SK-N-SH (cell line): Measurements from ENCODE around the gene SLCO1A2. TPM values are rescaled to one million over a fixed set of nuclear protein-coding genes. Genes with fewer than 3 reads are reported as not detected.

Experiments used
- CTCF ChIA-PET: fragments of 300-600, 350-600 bp; formaldehyde crosslinking; extraction: SDS; loops from one replicate; lab custom pipeline; 2021; lab: Yijun Ruan, JAX
- POLR2A ChIA-PET: fragments of 350-600 bp; sonication (Branson Sonifier 250); formaldehyde crosslinking; extraction: SDS; loops from one replicate; lab custom pipeline; 2020; ENCODE audit warnings: antibody characterized with exemption, inconsistent platforms; lab: Yijun Ruan, JAX
- DNase-seq: peaks from one replicate; pipeline ENCODE4 v3.0.0; 2012
- H2AFZ ChIP-seq: fragments of 200-600 bp; sonication (generic); 2 replicates; pipeline ENCODE4 v1.8.1; 2016; ENCODE audit warnings: antibody characterized with exemption, mild to moderate bottlenecking, low read depth
- H3F3A ChIP-seq: fragments of 200-600 bp; sonication (generic); replicated peaks from 2 replicates; pipeline ENCODE3; 2016; ENCODE audit warnings: antibody characterized with exemption, mild to moderate bottlenecking; ENCODE audit not compliant: insufficient read depth
- H3K27ac ChIP-seq, 2 experiments: fragments of 200-500 bp in 1 of 2; fragments of 200-600 bp in 1 of 2; sonication (Bioruptor generic) in 1 of 2; sonication (generic), shearing (Covaris generic) in 1 of 2; 2 replicates each; pipeline versions ENCODE4 v1.5.1 to v1.6.1; 2014 to 2016; ENCODE audit warnings: low read depth in 2 of 2, inconsistent platforms in 1 of 2, low read length in 1 of 2, mild to moderate bottlenecking in 1 of 2, mixed read lengths in 1 of 2
- H3K27me3 ChIP-seq: fragments of 200-600 bp; sonication (generic), shearing (Covaris generic); 2 replicates; pipeline ENCODE4 v1.6.1; 2016; ENCODE audit warnings: mixed run types; ENCODE audit not compliant: insufficient read depth
- H3K36me3 ChIP-seq, 2 experiments: fragments of 200-500 bp in 1 of 2; fragments of 200-600 bp in 1 of 2; sonication (Bioruptor generic) in 1 of 2; sonication (generic) in 1 of 2; replicated peaks in 1 of 2; 2 replicates each; pipeline versions ENCODE3 to v1.5.1; 2014 to 2016; ENCODE audit warnings: low read length in 1 of 2, mild to moderate bottlenecking in 1 of 2; ENCODE audit not compliant: insufficient read depth in 2 of 2, control insufficient read depth in 1 of 2
- H3K4me1 ChIP-seq, 2 experiments: fragments of 200-500 bp in 1 of 2; fragments of 200-600 bp in 1 of 2; sonication (Bioruptor generic) in 1 of 2; sonication (generic), shearing (Covaris generic) in 1 of 2; 2 replicates each; pipeline versions ENCODE4 v1.5.1 to v1.6.1; 2014 to 2016; ENCODE audit warnings: low read depth in 1 of 2, low read length in 1 of 2, mixed run types in 1 of 2; ENCODE audit not compliant: insufficient read depth in 2 of 2, control insufficient read depth in 1 of 2
- H3K4me2 ChIP-seq: fragments of 200-600 bp; sonication (generic), shearing (Covaris generic); 2 replicates; pipeline ENCODE4 v1.6.1; 2017; ENCODE audit warnings: mixed run types
- H3K4me3 ChIP-seq, 2 experiments: fragments of 200-500 bp in 1 of 2; fragments of 200-600 bp in 1 of 2; sonication (Bioruptor generic) in 1 of 2; sonication (generic), shearing (Covaris generic) in 1 of 2; 2 replicates each; pipeline versions ENCODE4 v1.5.1 to v1.8.1; 2014 to 2016; ENCODE audit warnings: low read depth in 2 of 2, inconsistent platforms in 1 of 2, low read length in 1 of 2, mild to moderate bottlenecking in 1 of 2, mixed read lengths in 1 of 2, moderate library complexity in 1 of 2
- H3K79me2 ChIP-seq: fragments of 200-600 bp; sonication (generic); 2 replicates; pipeline ENCODE4 v1.8.1; 2017; ENCODE audit warnings: mild to moderate bottlenecking; ENCODE audit not compliant: insufficient read depth
- H3K9ac ChIP-seq: fragments of 200-600 bp; sonication (generic); 2 replicates; pipeline ENCODE4 v1.6.1; 2017; ENCODE audit warnings: mixed run types
- H3K9me2 ChIP-seq: fragments of 200-600 bp; sonication (generic); 2 replicates; pipeline ENCODE4 v1.6.1; 2017; ENCODE audit warnings: mixed run types
- H3K9me3 ChIP-seq: fragments of 200-600 bp; sonication (generic); 2 replicates; pipeline ENCODE4 v1.6.1; 2017; ENCODE audit warnings: mixed run types, mild to moderate bottlenecking, moderate library complexity
- H4K20me1 ChIP-seq: fragments of 200-600 bp; sonication (generic); 2 replicates; pipeline ENCODE4 v1.6.1; 2017; ENCODE audit warnings: mild to moderate bottlenecking, mixed run types; ENCODE audit not compliant: insufficient read depth
- CHD2 ChIP-seq: fragments of 150-350 bp; IDR thresholded peaks from 2 replicates; pipeline ENCODE4 v1.6.1; 2018; ENCODE audit warnings: low read length; ENCODE audit not compliant: partially characterized antibody
- CTCF ChIP-seq: fragments of 200-600 bp; sonication (generic); IDR thresholded peaks from 2 replicates; pipeline ENCODE4 v1.6.1; 2017; ENCODE audit warnings: antibody characterized with exemption, mild to moderate bottlenecking, moderate library complexity
- ELF1 ChIP-seq: IDR thresholded peaks from 2 replicates; pipeline ENCODE4 v1.4.0; 2012
- EZH2phosphoT487 ChIP-seq: fragments of 200-600 bp; sonication (generic); IDR thresholded peaks from 2 replicates; pipeline ENCODE4 v1.6.1; 2017; ENCODE audit warnings: low read depth, mixed run types, mild to moderate bottlenecking, antibody characterized with exemption, moderate library complexity, borderline replicate concordance
- FOSL2 ChIP-seq: IDR thresholded peaks from 2 replicates; pipeline ENCODE4 v1.4.0; 2012; ENCODE audit warnings: low read depth, mild to moderate bottlenecking, moderate library complexity, borderline replicate concordance
- FOXM1 ChIP-seq: IDR thresholded peaks from 2 replicates; pipeline ENCODE4 v1.4.0; 2012; ENCODE audit warnings: low read depth, mild to moderate bottlenecking
- GABPA ChIP-seq: IDR thresholded peaks from 2 replicates; pipeline ENCODE4 v1.4.0; 2012; ENCODE audit warnings: low read depth, mild to moderate bottlenecking
- IRF3 ChIP-seq: fragments of 150-350 bp; IDR thresholded peaks from 2 replicates; pipeline ENCODE4 v1.6.1; 2016; ENCODE audit warnings: mild to moderate bottlenecking, low read depth, low read length
- MAX ChIP-seq: IDR thresholded peaks from 2 replicates; pipeline ENCODE4 v1.4.0; 2012; ENCODE audit warnings: low read depth
- MEF2A ChIP-seq: IDR thresholded peaks from 2 replicates; pipeline ENCODE4 v1.4.0; 2012; ENCODE audit warnings: low read depth, borderline replicate concordance
- RCOR1 ChIP-seq: fragments of 150-350 bp; IDR thresholded peaks from 2 replicates; pipeline ENCODE4 v1.6.1; 2017; ENCODE audit warnings: antibody characterized with exemption, low read length
- RFX5 ChIP-seq: IDR thresholded peaks from 2 replicates; pipeline ENCODE4 v1.6.1; 2012; ENCODE audit warnings: mild to moderate bottlenecking, improper control_type of control experiment, low read length
- RXRA ChIP-seq: IDR thresholded peaks from 2 replicates; pipeline ENCODE4 v1.4.0; 2012; ENCODE audit warnings: low read depth, mild to moderate bottlenecking, borderline replicate concordance
- TCF12 ChIP-seq: IDR thresholded peaks from 2 replicates; pipeline ENCODE4 v1.4.0; 2012
- TEAD4 ChIP-seq: IDR thresholded peaks from 2 replicates; pipeline ENCODE4 v1.4.0; 2012; ENCODE audit warnings: mild to moderate bottlenecking, borderline replicate concordance; ENCODE audit not compliant: insufficient read depth
- USF2 ChIP-seq: fragments of 150-350 bp; IDR thresholded peaks from 2 replicates; pipeline ENCODE4 v1.6.1; 2017; ENCODE audit warnings: antibody characterized with exemption, low read length, low read depth, borderline replicate concordance
- WGBS: methylation state at CpG from one replicate; pipeline ENCODE4 v1.1.6; 2017; ENCODE audit warnings: low lambda C conversion rate; 5-methylcytosine and 5-hydroxymethylcytosine counted together
- polyA plus RNA-seq, 3 experiments: library from polyadenylated mRNA; depleted of rRNA; stranded (reverse); fragments of >200 nt; gene quantifications; 2 replicates each; pipeline ENCODE4 v1.2.3, GENCODE V29; 2012

SLCO1A2 gene
- polyA plus RNA-seq, 1 of the 3 experiments (the other 2 are of a cell fraction): under 0.01 TPM

- H3K9me2 ChIP-seq: no peaks in the 10 kb centered on the region
- H4K20me1 ChIP-seq: no peaks in the 10 kb centered on the region
- no peak for DNase-seq
- no peaks in the 10 kb centered on the region for H3K36me3 ChIP-seq
- WGBS: 6% methylated on average over 2 of the region's 2 CpGs
- H3K9ac ChIP-seq: no peak overlapping the region
- ChIA-PET POLR2A (no interaction called here), CTCF (no interaction called here)
- H3F3A ChIP-seq: no peaks in the 10 kb centered on the region
- no peak overlapping the region for H3K4me3 ChIP-seq
- H2AFZ ChIP-seq: no peak overlapping the region
- TF ChIP-seq USF2 (no peak), IRF3 (no peak), MEF2A (no peak), RFX5 (no peak), EZH2phosphoT487 (no peak), GABPA (no peak), RCOR1 (no peak), FOSL2 (no peak), FOXM1 (no peak), CHD2 (no peak), ELF1 (no peak), MAX (no peak), TCF12 (no peak)
- H3K4me2 ChIP-seq: no peak overlapping the region
- no peaks in the 10 kb centered on the region for H3K79me2 ChIP-seq
- H3K27ac ChIP-seq: no peak overlapping the region
- no peaks in the 10 kb centered on the region for H3K27me3 ChIP-seq
- H3K9me3 ChIP-seq: no peaks in the 10 kb centered on the region
- no peaks in the 10 kb centered on the region for H3K4me1 ChIP-seq
These were observed 11.0 kb downstream of the SLCO1A2 start for GRCh38 chr12:21323736-21324135.

GRCh38 chr12:21308785-21309184 lies 25.9 kb downstream of the SLCO1A2 start:
- H3K36me3 ChIP-seq: no peaks in the 10 kb centered on the region
- DNase-seq: no peak
- no peak overlapping the region for H3K4me2 ChIP-seq
- CTCF ChIA-PET: no interaction called here
- H3K9ac ChIP-seq: no peak overlapping the region
- H3K27ac ChIP-seq: no peak overlapping the region
- POLR2A ChIA-PET: no interaction called here
- no peaks in the 10 kb centered on the region for H3K27me3 ChIP-seq
- no peak overlapping the region for H3K4me3 ChIP-seq
- 13% methylated on average over 1 of the region's 1 CpG for WGBS
- H3K4me1 ChIP-seq: no peaks in the 10 kb centered on the region
- no peaks in the 10 kb centered on the region for H4K20me1 ChIP-seq
- no peak overlapping the region for H2AFZ ChIP-seq
- TF ChIP-seq CTCF (peak; percentile 31), RXRA (no peak), CHD2 (no peak), TEAD4 (no peak)
- TF ChIP-seq, all 33 proteins: peak for 1
- no peaks in the 10 kb centered on the region for H3K79me2 ChIP-seq
- H3F3A ChIP-seq: no peaks in the 10 kb centered on the region
- no peaks in the 10 kb centered on the region for H3K9me2 ChIP-seq
- H3K9me3 ChIP-seq: no peaks in the 10 kb centered on the region
